Parathyroid adenoma (tissue), 2 donors: ENCODE results near the gene SLC4A4.

Experiments
- H2AFZ ChIP-seq: fragments of 300-600 bp; sonication (generic); one replicate; pipeline ENCODE4 v1.7.0; 2017; ENCODE audit warnings: antibody characterized with exemption, mild to moderate bottlenecking
- H3K27ac ChIP-seq: fragments of 300-600 bp; sonication (generic); one replicate; pipeline ENCODE4 v1.7.0; 2017
- H3K27me3 ChIP-seq: fragments of 300-600 bp; sonication (generic); one replicate; pipeline ENCODE4 v1.7.0; 2017; ENCODE audit warnings: low read length; ENCODE audit not compliant: control insufficient read depth, insufficient read depth
- H3K36me3 ChIP-seq: fragments of 300-600 bp; sonication (generic); one replicate; pipeline ENCODE4 v1.7.0; 2017; ENCODE audit warnings: low read length; ENCODE audit not compliant: control insufficient read depth, insufficient read depth
- H3K4me1 ChIP-seq: fragments of 300-600 bp; sonication (generic); one replicate; pipeline ENCODE4 v1.7.0; 2017; ENCODE audit warnings: control low read depth
- H3K4me2 ChIP-seq: fragments of 300-600 bp; sonication (generic); one replicate; pipeline ENCODE4 v1.7.0; 2017; ENCODE audit warnings: low read length
- H3K4me3 ChIP-seq: fragments of 300-600 bp; sonication (generic); one replicate; pipeline ENCODE4 v1.7.0; 2017; ENCODE audit warnings: low read depth, low read length
- H3K79me2 ChIP-seq: fragments of 300-600 bp; sonication (generic); one replicate; pipeline ENCODE4 v1.7.0; 2017; ENCODE audit warnings: control low read depth
- H3K9ac ChIP-seq: fragments of 300-600 bp; sonication (generic); one replicate; pipeline ENCODE4 v1.7.0; 2017; ENCODE audit warnings: mild to moderate bottlenecking
- H3K9me3 ChIP-seq: fragments of 300-600 bp; sonication (generic); one replicate; pipeline ENCODE4 v1.7.0; 2017; ENCODE audit warnings: low read length; ENCODE audit not compliant: control insufficient read depth
- CTCF ChIP-seq: fragments of 300-600 bp; sonication (generic); IDR thresholded peaks from one replicate; pipeline ENCODE4 v1.7.0; 2017; ENCODE audit warnings: antibody characterized with exemption, mild to moderate bottlenecking
- donor health status: primary hyperparathyroidism.

The SLC4A4 gene

GRCh38 chr4:71586087-71586763 lies 247.4 kb downstream of the SLC4A4 start:
- Histone ChIP-seq H3K4me1 (no peaks in the 10 kb centered on the region), H3K27me3 (no peaks in the 10 kb centered on the region), H3K4me2 (no peak overlapping the region), H3K9ac (no peak overlapping the region), H3K79me2 (no peaks in the 10 kb centered on the region), H3K9me3 (no peaks in the 10 kb centered on the region), H2AFZ (no peak overlapping the region), H3K4me3 (no peak overlapping the region), H3K36me3 (no peaks in the 10 kb centered on the region), H3K27ac (no peak overlapping the region)
- no peak for TF ChIP-seq CTCF

- Histone ChIP-seq H3K4me3 (no peak overlapping the region), H2AFZ (no peak overlapping the region), H3K27me3 (no peaks in the 10 kb centered on the region), H3K79me2 (no peaks in the 10 kb centered on the region), H3K27ac (no peak overlapping the region), H3K9me3 (no peaks in the 10 kb centered on the region), H3K36me3 (no peaks in the 10 kb centered on the region), H3K4me2 (no peak overlapping the region), H3K9ac (no peak overlapping the region), H3K4me1 (no peaks in the 10 kb centered on the region)
- no peak for TF ChIP-seq CTCF
Measured at GRCh38 chr4:71587995-71588394, 249.2 kb downstream of the SLC4A4 start.

- no peaks in the 10 kb centered on the region for H3K9me3 ChIP-seq
- no peak overlapping the region for H3K4me2 ChIP-seq
- H3K79me2 ChIP-seq = no peaks in the 10 kb centered on the region
- no peak overlapping the region for H3K4me3 ChIP-seq
- no peak overlapping the region for H2AFZ ChIP-seq
- H3K27ac ChIP-seq = no peak overlapping the region
- no peaks in the 10 kb centered on the region for H3K36me3 ChIP-seq
- no peaks in the 10 kb centered on the region for H3K4me1 ChIP-seq
- no peaks in the 10 kb centered on the region for H3K27me3 ChIP-seq
- TF ChIP-seq CTCF = no peak
- H3K9ac ChIP-seq = no peak overlapping the region
Measured at GRCh38 chr4:71592793-71593192, 254.0 kb downstream of the SLC4A4 start.

GRCh38 chr4:71593311-71593710 lies 254.5 kb downstream of the SLC4A4 start:
- TF ChIP-seq CTCF = no peak
- no peaks in the 10 kb centered on the region for H3K4me1 ChIP-seq

GRCh38 chr4:71595576-71596108 lies 256.8 kb downstream of the SLC4A4 start:
- Histone ChIP-seq H3K27ac (no peak overlapping the region), H3K9me3 (no peaks in the 10 kb centered on the region), H3K79me2 (no peaks in the 10 kb centered on the region), H3K9ac (no peak overlapping the region), H2AFZ (no peak overlapping the region), H3K27me3 (no peaks in the 10 kb centered on the region), H3K4me3 (no peak overlapping the region), H3K4me1 (no peaks in the 10 kb centered on the region), H3K36me3 (peaks cover 2% of the 10 kb centered on the region), H3K4me2 (no peak overlapping the region)
- TF ChIP-seq CTCF = no peak

More at GRCh38 chr4:71593311-71593710, 254.5 kb downstream of the SLC4A4 start:
- Histone ChIP-seq H3K27me3 (no peaks in the 10 kb centered on the region), H3K9me3 (no peaks in the 10 kb centered on the region), H3K27ac (no peak overlapping the region), H3K79me2 (no peaks in the 10 kb centered on the region), H3K36me3 (no peaks in the 10 kb centered on the region), H3K9ac (no peak overlapping the region), H3K4me3 (no peak overlapping the region), H2AFZ (no peak overlapping the region), H3K4me2 (no peak overlapping the region)
